Retina (tissue), 1 donor: ENCODE measurements around the gene FUT1.
"Not testable (repeated sequence)": the region's sequence is repeated elsewhere in the genome, so short reads cannot be mapped to it uniquely, and the experiment has no call there.

ENCODE experiments used
- DNase-seq: peaks from one replicate; pipeline ENCODE4 v3.0.0-alpha.2; 2016

The FUT1 gene

DNA sequence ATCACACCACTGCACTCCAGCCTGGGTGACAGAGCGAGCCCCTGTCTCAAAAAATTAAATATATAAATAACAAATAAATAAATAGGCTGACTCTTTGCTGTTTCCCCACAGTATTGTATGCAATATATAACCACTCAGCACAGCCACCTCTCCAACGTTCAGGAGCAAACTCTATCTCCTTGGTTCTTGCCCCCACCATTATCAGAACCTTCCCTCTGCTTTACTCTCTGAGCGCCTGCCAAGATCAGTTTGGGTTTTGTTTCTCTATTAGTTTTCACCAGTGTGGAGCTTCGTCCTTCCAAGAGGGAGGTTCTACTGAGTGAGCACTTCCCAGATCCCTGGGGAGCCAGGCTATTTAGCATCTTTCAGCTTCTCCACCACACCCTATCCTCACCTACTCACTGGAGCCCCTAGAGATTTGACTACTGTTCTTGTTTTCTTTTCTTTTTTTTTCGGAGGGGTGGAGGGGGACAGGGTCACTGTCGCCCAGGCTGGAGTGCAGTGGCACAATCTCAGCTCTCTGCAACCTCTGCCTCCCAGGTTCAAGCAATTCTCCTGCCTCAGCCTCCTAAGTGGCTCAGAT lies 15.8 kb upstream of the FUT1 start:
- DNase-seq = not testable (repeated sequence)

DNA sequence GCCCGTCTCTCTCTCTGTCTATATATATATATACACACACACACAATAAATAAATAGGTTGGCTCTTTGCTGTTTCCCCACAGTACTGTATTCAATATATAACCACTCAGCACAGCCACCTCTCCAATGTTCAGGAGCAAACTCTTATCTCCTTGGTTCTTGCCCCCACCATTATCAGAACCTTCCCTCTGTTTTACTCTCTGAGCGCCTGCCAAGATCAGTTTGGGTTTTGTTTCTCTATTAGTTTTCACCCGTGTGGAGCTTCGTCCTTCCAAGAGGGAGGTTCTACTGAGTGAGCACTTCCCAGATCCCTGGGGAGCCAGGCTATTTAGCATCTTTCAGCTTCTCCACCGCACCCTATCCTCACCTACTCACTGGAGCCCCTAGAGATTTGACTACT lies 13.4 kb upstream of the FUT1 start:
- not testable (repeated sequence) for DNase-seq

DNA sequence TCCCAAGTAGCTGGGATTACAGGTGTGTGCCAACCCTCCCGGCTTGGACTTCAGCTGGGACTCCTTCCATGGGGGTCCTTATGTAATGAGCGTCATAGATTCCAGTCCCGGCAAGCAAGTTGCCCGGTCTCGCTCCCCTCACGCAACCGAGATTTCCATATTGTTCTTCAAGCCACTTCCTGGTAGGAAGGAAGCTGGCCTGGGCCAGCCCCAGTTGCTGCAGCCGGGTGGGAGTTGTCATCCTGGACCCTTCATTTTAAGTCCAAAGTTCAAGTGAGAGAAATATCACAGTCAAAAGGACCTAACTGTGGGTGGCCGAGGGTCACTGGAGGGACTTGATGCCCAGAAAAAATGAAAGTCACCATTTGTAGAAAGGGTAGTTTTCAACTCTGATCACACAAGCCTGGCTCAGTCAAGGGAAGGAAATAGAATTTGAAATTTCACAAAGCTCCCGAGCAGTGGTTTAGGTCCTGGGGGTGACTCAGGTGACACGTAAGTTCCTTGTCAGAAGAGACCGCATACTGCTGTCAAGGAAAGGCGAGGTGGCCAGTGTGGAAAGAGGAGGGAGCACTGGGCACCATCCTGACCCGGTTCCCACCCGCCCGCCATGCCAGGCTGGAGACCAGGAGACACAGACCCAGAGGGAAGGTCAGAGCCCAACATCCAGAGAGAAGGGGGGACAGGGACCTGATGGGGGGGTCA lies 8.2 kb upstream of the FUT1 start:
- no peak for DNase-seq

GRCh38 chr19:48757741-48758144 lies 5.3 kb upstream of the FUT1 start:
- no peak for DNase-seq

- DNase-seq = no peak
These were observed 4.7 kb upstream of the FUT1 start for GRCh38 chr19:48757089-48757675.

DNA sequence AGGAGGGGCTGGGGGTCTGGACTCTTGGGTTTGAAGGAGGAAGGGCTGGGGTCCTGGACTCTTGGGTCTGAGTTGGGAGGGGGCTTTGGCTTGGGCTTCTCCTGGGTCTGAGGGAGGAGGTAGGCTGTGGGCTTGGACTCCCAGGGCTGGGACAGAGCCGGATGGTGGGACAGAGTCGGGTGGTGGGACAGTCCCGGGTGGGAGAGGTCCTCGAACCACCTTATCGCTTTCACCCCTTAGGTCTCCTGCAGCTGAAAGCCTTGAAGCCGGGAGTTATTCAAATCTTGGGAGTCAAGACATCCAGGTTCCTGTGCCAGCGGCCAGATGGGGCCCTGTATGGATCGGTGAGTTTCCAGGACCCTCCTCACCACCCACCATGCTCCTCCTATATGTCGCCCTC lies 4.2 kb upstream of the FUT1 start:
- DNase-seq = no peak

- DNase-seq = no peak
These were observed 3.8 kb upstream of the FUT1 start for GRCh38 chr19:48756212-48756611.

- DNase-seq = no peak
These were observed 3.3 kb upstream of the FUT1 start for GRCh38 chr19:48755787-48756186.

DNA sequence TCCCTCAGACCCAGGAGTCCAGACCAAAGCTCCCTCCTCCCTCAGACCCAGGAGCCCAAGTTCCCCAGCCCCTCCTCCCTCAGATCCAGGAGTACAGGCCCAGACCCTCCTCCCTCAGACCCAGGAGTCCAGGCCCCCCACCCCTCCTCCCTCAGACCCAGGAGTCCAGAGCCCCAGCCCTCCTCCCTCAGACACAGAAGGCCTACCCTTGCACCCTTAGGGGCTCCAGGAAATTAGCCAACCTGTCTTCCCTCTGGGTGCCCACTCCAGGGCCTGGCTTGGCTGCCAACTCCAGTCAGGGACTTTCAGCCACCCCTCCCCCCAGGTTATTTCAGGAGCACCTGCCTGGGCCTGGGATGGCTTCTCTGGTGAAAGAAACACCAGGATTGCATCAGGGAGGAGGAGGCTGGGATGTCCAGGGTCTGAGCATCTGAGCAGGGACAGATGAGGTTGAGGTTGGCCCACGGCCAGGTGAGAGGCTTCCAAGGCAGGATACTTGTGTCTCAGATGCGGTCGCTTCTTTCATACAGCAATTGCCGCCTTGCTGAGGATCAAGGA lies 2.7 kb upstream of the FUT1 start, which contains the start of gene FGF21:
Gene FGF21 (plus strand): TSS at position 441 of the 558 bp plus-strand sequence. CDS start 713 bp downstream, outside the sequence.
- DNase-seq = no peak

- DNase-seq = no peak
These were observed 471 bp downstream of the FUT1 start for GRCh38 chr19:48751845-48752495.

DNA sequence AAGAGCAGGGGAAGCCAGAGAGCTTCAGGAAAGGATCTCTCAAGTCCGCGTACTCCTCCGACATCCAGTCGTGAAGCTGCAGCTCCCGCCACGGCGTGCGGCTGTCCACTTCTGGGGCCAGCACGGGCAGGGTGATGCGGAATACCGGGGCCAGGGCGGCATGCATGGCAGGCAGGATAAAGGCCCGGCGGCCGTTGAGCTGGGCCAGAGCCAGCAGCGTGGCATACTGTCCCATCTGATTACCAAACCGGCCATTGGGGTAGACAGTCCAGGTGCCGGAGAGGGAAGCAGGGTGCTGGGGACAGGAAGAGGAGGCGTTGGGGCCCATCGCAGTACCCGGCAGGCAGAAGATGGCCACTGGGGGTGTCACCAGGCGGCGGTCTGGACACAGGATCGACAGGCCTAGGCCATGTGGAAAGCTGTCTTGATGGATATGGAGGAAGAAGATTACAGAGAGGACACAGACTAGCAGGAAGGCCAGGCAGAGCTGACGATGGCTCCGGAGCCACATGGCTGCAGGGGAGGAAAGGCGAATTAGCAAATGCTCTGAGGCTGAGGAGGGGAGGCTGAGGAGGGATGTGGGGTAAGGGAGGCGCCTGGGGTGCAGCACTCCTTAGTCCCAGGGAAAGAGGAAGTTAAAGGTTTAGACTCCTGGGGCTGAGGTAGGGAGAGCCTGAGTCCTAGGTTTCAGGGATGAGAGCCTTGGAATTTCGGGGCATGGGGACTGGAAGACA lies 1.5 kb downstream of the FUT1 start:
- DNase-seq = no peak

DNA sequence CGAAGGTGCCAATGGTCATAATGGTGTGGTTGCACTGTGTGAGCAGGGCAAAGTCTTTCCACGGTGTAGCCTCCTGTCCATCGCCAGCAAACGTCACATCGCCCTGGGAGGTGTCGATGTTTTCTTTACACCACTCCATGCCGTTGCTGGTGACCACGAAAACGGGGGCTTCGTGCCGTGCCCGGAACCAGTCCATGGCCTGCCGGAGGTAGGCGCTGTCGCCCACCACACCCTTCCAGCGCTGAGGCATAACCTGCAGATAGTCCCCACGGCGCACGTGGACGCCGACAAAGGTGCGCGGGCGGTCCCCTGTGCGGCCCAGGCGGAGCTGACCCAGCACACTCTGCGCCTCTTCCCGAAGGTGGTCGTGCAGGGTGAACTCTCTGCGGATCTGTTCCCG lies 2.1 kb downstream of the FUT1 start:
- no peak for DNase-seq

DNA sequence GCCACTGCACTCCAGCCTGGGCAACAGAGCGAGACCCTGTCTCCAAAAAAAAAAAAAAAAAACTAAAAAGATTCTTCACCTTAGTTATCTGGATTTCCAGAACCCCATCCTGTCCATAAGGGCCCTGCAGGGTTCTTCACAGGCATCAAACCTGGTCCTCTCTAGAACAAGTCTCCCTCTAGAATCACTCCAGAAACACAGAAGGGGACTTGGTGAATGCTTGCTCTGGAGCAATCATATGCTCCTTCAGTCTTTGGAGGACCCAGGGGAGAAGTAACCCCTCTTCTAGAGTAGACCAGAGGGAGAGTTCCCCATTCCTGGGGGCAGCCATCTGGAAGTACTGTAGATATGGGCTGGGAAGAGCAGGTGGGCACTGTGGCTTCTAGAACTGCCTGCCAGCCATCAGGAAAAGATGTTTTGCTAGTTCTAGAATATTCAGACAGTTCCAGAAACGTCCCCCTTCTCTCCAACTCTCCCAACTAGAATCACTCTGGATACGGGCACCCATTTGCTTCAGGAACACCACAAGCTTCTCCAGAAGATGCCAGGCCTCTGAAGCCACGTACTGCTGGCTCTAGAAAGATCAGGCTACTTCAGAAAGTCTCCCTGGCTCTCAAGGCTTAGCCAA lies 2.8 kb downstream of the FUT1 start:
- DNase-seq = no peak

DNA sequence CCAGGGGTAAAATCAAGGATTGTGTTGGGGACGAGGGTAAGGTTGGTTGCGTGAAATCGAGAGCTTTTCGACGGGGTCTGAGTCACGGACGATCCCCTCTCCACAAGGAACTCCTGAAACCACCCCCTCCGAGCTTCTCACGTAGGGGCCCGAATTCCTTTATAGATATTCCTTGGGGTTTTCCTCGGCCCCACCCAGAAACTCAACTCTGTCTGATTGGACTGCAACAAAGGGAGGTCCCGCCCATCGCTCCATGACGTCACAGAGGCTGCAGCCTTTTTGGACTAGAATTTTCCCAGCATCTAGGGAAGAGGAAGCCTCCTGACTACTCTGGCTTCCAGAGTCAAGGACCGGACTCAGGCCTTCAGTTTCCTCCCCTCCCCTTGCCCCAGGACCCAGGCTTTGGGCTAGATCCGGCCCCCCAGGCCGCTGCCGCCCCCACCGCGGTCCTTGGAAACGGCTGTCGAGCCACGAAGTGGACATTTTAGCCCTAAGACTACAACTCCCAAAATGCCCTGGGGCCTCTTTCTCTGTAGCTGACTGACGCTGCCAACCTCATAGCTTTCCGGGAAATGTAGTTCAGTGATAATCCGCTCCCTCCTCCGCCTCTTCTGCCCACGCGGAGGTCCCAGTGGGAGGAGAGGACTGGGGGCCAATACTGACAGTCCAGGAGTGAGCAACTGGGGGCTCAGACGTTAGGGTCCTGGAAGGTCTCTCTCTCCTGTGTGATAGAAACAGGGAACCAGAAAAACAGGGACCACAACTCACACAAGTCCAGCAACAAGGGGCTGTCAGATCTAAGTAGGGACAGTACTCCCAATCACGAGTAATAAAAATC lies 5.5 kb downstream of the FUT1 start, which contains the start of gene IZUMO1:
Gene IZUMO1 (minus strand): TSS at position 172 of the 838 bp plus-strand sequence. CDS start 1,050 bp downstream, outside the sequence.
- peak; percentile 92 for DNase-seq

GRCh38 chr19:48746110-48746509 lies 6.3 kb downstream of the FUT1 start:
- DNase-seq = no peak

DNA sequence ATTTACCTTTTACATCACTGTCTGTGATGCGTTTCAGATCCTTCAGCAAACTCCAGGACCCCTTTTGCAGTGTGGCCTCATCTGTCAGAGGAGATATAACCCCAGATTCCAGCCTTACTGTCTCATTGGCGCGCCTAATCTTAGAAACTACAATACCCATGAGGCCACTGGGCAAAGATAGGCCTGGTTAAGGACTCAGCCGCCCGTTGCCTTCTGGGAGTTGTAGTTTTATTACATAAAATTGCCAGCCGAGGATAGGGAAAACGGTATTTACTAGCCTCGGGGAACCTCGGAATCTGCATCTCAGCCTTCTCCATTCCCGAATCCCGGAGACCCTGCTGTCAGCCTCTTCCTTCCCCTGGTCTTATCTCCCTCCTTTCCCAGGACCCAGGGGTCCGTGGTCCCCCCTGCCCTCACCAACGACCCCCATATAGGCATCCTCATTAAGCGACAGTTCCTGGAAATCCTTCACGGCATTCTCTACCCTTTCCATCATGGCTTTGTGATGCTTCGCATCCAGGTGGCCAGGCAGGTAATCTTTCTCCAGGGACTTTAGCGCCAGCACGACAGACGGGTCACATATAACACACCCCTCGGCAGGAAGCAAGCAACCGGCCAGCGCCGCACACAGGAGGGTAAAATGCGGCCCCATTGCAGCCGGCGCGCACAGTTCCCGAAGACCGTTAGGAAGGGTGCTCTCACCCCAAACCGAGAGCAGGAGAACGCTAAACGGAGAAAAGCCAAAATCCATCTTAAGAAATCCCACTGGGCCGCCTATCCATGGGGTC lies 7.0 kb downstream of the FUT1 start:
- DNase-seq = peak; percentile 73

- DNase-seq = no peak
These were observed 10.3 kb downstream of the FUT1 start for GRCh38 chr19:48742096-48742495.

DNA sequence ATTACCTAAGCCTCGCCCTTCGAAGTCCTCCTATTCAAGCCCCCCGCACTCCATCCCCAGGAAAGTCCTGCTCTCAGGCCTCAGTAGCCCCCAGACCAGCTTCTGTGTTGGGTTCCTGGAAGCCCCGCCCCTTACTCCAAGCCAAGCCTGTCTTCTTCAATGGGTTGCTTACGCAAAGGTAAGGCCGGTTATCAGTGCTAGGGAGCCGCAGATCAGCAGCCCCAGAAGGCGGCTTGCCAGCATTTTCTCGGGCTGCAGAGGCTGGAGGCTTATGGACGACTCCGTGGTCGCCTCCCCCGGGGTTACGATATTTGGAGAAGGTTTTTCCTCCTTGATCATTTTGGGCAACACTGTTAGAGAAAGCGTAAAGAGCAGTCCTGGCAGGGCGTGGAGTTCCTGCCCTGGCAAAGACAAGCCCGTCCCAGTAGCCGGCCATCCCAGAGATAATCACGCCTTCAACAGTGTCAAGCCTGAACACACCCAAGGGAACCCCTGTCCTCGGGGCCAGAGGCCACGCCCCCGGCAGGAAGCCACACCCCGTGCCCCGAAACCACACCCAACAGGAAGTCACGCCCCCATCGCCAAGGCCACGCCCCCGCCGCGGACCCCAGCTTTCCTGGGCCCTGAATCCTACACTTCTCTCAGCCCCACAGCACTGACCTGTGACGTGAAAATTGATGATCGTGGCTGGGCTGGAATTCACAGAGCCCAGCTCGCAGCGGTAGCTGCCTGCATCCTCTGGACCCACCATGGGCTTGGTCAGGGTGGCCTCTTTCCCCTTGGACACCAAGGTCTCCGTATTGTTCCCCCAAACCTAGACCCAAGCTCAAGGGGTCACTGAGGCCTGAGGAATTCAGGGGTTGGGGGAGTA lies 11.1 kb downstream of the FUT1 start:
- DNase-seq = peak; percentile 38
